GM23338 (cell line): ENCODE measurements around the gene SSH2. TPM values are rescaled to one million over a fixed set of nuclear protein-coding genes. Genes with fewer than 3 reads are reported as not detected.

Experiments used
- ATAC-seq: fragments of 200-7000 bp; cut with Tn5 transposase; 3 replicates; pipeline ENCODE4 v1.9.1; 2020
- DNase-seq: peaks from one replicate; pipeline ENCODE4 v3.0.0-alpha.2; 2015; ENCODE audit warnings: low spot score
- H2AFZ ChIP-seq: fragments of 200-600 bp; sonication (generic); 2 replicates; pipeline ENCODE4 v1.8.0; 2016; ENCODE audit warnings: antibody characterized with exemption, mild to moderate bottlenecking, moderate library complexity
- H3F3A ChIP-seq: fragments of 200-600 bp; sonication (generic); replicated peaks from 2 replicates; pipeline ENCODE4 v1.8.0; 2017; ENCODE audit warnings: antibody characterized with exemption, mixed run types, low read depth
- H3K27ac ChIP-seq: fragments of 200-600 bp; sonication (generic); 2 replicates; pipeline ENCODE4 v1.6.1; 2016; ENCODE audit warnings: low read depth
- H3K27me3 ChIP-seq: fragments of 200-600 bp; sonication (generic); 2 replicates; pipeline ENCODE4 v1.8.0; 2016; ENCODE audit warnings: mild to moderate bottlenecking, mixed run types, moderate library complexity; ENCODE audit not compliant: insufficient read depth
- H3K36me3 ChIP-seq: fragments of 200-600 bp; sonication (generic); 2 replicates; pipeline ENCODE4 v1.8.0; 2016; ENCODE audit warnings: mild to moderate bottlenecking; ENCODE audit not compliant: insufficient read depth
- H3K4me1 ChIP-seq: fragments of 200-600 bp; sonication (generic); 2 replicates; pipeline ENCODE4 v1.8.0; 2016; ENCODE audit warnings: mild to moderate bottlenecking, moderate library complexity; ENCODE audit not compliant: insufficient read depth
- H3K4me2 ChIP-seq: fragments of 200-600 bp; sonication (generic); 2 replicates; pipeline ENCODE4 v1.7.1; 2017; ENCODE audit warnings: mixed run types
- H3K4me3 ChIP-seq: fragments of 200-600 bp; sonication (generic); 2 replicates; pipeline ENCODE4 v1.6.1; 2016; ENCODE audit warnings: mixed run types
- H3K79me2 ChIP-seq: fragments of 200-600 bp; sonication (generic); replicated peaks from 2 replicates; pipeline ENCODE4 v1.8.0; 2017; ENCODE audit warnings: mild to moderate bottlenecking; ENCODE audit not compliant: insufficient read depth
- H3K9me2 ChIP-seq: fragments of 200-600 bp; sonication (generic); 2 replicates; pipeline ENCODE4 v1.8.0; 2017; ENCODE audit not compliant: insufficient read depth
- H4K20me1 ChIP-seq: fragments of 200-600 bp; sonication (generic); replicated peaks from 2 replicates; pipeline ENCODE4 v1.8.0; 2017; ENCODE audit warnings: mild to moderate bottlenecking; ENCODE audit not compliant: insufficient read depth
- H3K27ac Mint-ChIP-seq: 2 replicates; pipeline ENCODE4 v1.8.0; 2020; ENCODE audit warnings: inconsistent platforms, mild to moderate bottlenecking, moderate library complexity, mixed read lengths
- H3K27me3 Mint-ChIP-seq: 3 replicates; pipeline ENCODE4 v1.8.0; 2022; ENCODE audit warnings: low read depth, mild to moderate bottlenecking, moderate library complexity, mixed read lengths, inconsistent platforms; ENCODE audit not compliant: insufficient read depth, poor library complexity
- H3K36me3 Mint-ChIP-seq: 3 replicates; pipeline ENCODE4 v1.8.0; 2021; ENCODE audit warnings: low read depth, mild to moderate bottlenecking, inconsistent platforms, moderate library complexity, mixed read lengths
- H3K4me1 Mint-ChIP-seq: 3 replicates; pipeline ENCODE4 v1.8.0; 2020; ENCODE audit warnings: mild to moderate bottlenecking, inconsistent platforms, mixed read lengths
- H3K4me3 Mint-ChIP-seq: 3 replicates; pipeline ENCODE4 v1.8.0; 2021; ENCODE audit warnings: moderate library complexity, mild to moderate bottlenecking, inconsistent platforms, mixed read lengths
- H3K9me3 Mint-ChIP-seq: 3 replicates; pipeline ENCODE4 v1.8.0; 2020; ENCODE audit warnings: moderate library complexity, mild to moderate bottlenecking, inconsistent platforms, mixed read lengths
- CREB1 ChIP-seq: fragments of 250-450 bp; sonication (Bioruptor Pico); IDR thresholded peaks from 2 replicates; pipeline ENCODE4 v1.5.0; 2020; ENCODE audit warnings: low read depth, mild to moderate bottlenecking, moderate library complexity
- CTCF ChIP-seq, 2 experiments: fragments of 200-600 bp in 1 of 2; sonication (generic) in 1 of 2; conservative IDR thresholded peaks; 2 replicates each; pipeline versions ENCODE4 v1.5.1 to v1.6.1; 2016 to 2017; ENCODE audit warnings: antibody characterized with exemption in 2 of 2, low read depth in 2 of 2, mild to moderate bottlenecking in 2 of 2, moderate library complexity in 1 of 2
- EZH2 ChIP-seq: fragments of 200-600 bp; sonication (generic); IDR thresholded peaks from one replicate; pipeline ENCODE4 v1.8.0; 2017; ENCODE audit warnings: antibody characterized with exemption, mild to moderate bottlenecking, low read depth; ENCODE audit not compliant: unreplicated experiment
- EZH2phosphoT487 ChIP-seq: fragments of 200-600 bp; sonication (generic); IDR thresholded peaks from one replicate; pipeline ENCODE4 v1.8.1; 2018; ENCODE audit warnings: antibody characterized with exemption; ENCODE audit not compliant: unreplicated experiment
- JUNB ChIP-seq: IDR thresholded peaks from one replicate; pipeline ENCODE4 v1.6.1; 2016; ENCODE audit warnings: antibody characterized with exemption; ENCODE audit not compliant: unreplicated experiment
- NANOG ChIP-seq: IDR thresholded peaks from 2 replicates; pipeline ENCODE4 v1.6.1; 2016; ENCODE audit warnings: antibody characterized with exemption, borderline replicate concordance
- POLR2AphosphoS5 ChIP-seq: IDR thresholded peaks from 2 replicates; pipeline ENCODE4 v1.6.1; 2016; ENCODE audit warnings: antibody characterized with exemption, low read depth
- STAT1 ChIP-seq: IDR thresholded peaks from one replicate; pipeline ENCODE4 v1.6.1; 2016; ENCODE audit warnings: antibody characterized with exemption; ENCODE audit not compliant: unreplicated experiment
- ZNF114 ChIP-seq: fragments of 250-450 bp; sonication (Bioruptor Pico); IDR thresholded peaks from 2 replicates; pipeline ENCODE4 v1.5.0; 2020; ENCODE audit warnings: mild to moderate bottlenecking, moderate library complexity
- ZNF331 ChIP-seq: fragments of 250-450 bp; sonication (Bioruptor Pico); IDR thresholded peaks from 2 replicates; pipeline ENCODE4 v1.5.0; 2020; ENCODE audit warnings: low read depth, mild to moderate bottlenecking, moderate library complexity
- polyA plus RNA-seq: library from polyadenylated mRNA; unstranded; fragments of >200 nt; fragmentation: Nextera tagmentation; extraction: Ambion mirVana; gene quantifications from 2 replicates; pipeline ENCODE4 v1.2.1, GENCODE V29; 2016
- total RNA-seq: library from RNA; depleted of rRNA; stranded (reverse); fragments of >200 nt; shearing (Covaris generic); gene quantifications from 2 replicates; pipeline ENCODE4 v1.2.3, GENCODE V29; 2014
- TF ChIP-seq, protein P1 (sequence below): fragments of 250-450 bp; sonication (Bioruptor Pico); IDR thresholded peaks from 2 replicates; pipeline ENCODE4 v1.5.0; 2020; ENCODE audit warnings: mild to moderate bottlenecking, moderate library complexity
- TF ChIP-seq, protein P2 (sequence below): IDR thresholded peaks from one replicate; pipeline ENCODE4 v1.6.1; 2018; ENCODE audit warnings: antibody characterized with exemption; ENCODE audit not compliant: unreplicated experiment
- TF ChIP-seq, protein P3 (sequence below): IDR thresholded peaks from 2 replicates; pipeline ENCODE4 v1.6.1; 2016; ENCODE audit warnings: antibody characterized with exemption

Gene SSH2
- total and polyA plus RNA-seq, 2 experiments from 2014 or later = 9.9 to 12.1 TPM

DNA sequence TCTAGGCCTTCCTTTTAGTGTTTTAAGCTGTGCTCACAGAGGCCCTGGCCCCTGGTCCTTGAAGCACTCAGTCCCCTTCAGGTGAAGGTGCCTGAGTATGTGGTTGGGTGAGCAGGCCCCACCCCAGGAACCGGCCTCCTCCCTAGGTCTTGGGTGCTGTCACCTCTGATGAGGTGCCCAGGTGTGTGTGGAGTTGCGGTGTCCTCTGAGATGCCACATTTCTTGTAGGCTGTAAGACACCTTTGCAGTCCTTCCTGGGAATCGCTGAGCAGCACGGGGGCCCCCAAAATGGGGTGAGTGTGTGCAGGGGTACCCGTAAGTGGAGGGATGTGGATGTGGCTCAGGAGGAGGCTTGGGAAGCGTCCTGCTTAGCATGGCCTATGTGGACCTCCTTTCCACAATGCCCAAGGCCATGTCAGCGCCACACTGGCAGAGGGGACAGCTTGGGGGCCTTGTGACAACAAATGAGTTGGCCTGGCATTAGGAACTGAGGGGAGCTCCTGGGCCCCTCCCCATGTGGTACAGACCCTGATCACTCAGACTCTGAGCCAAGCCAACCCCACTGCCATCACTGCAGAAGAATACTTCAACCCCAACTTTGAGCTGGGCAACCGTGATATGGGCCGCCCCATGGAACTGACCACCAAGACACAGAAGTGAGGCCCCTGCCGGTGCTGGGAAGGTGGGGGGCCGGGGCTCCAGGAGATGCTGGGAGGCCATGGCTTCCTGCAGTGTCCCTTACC lies 318.5 kb downstream of the SSH2 start:
- Mint-ChIP-seq H3K4me3 (no peak overlapping the region), H3K27ac (no peak overlapping the region), H3K36me3 (peaks cover 4% of the 10 kb centered on the region; the same call in 2 of the 3 replicates), H3K4me1 (peaks cover 22% of the 10 kb centered on the region), H3K9me3 (no peaks in the 10 kb centered on the region; the same call in 2 of the 3 replicates), H3K27me3 (peaks cover 35% of the 10 kb centered on the region)
- no peaks in the 10 kb centered on the region for H3K9me2 ChIP-seq
- peaks cover 21% of the 10 kb centered on the region for H3K4me1 ChIP-seq
- DNase-seq = no peak
- no peak overlapping the region for H3K4me2 ChIP-seq
- no peak overlapping the region for H2AFZ ChIP-seq
- H3K4me3 ChIP-seq = no peak overlapping the region
- ATAC-seq = no peak
- peaks cover 12% of the 10 kb centered on the region; the same call in 1 of the 2 replicates for H4K20me1 ChIP-seq
- peaks cover 35% of the 10 kb centered on the region for H3K27me3 ChIP-seq
- H3K79me2 ChIP-seq = peaks cover 2% of the 10 kb centered on the region; the same call in 1 of the 2 replicates
- 0 out of 2 replicates have a peak, but pooled peaks cover 2% of the 10 kb centered on the region for H3F3A ChIP-seq
- H3K27ac ChIP-seq = no peak overlapping the region
- TF ChIP-seq ZNF331 (no peak), CTCF (conservative IDR thresholded peaks at IDR 0.05; ENCODE audit: low read depth in 2 of 2) (no peak), EZH2 (no peak), ZNF114 (CRISPR knock-in tag) (no peak), JUNB (no peak), EZH2phosphoT487 (no peak), POLR2AphosphoS5 (no peak), CREB1 (no peak), NANOG (no peak), STAT1 (no peak)
- TF ChIP-seq, protein P1, sequence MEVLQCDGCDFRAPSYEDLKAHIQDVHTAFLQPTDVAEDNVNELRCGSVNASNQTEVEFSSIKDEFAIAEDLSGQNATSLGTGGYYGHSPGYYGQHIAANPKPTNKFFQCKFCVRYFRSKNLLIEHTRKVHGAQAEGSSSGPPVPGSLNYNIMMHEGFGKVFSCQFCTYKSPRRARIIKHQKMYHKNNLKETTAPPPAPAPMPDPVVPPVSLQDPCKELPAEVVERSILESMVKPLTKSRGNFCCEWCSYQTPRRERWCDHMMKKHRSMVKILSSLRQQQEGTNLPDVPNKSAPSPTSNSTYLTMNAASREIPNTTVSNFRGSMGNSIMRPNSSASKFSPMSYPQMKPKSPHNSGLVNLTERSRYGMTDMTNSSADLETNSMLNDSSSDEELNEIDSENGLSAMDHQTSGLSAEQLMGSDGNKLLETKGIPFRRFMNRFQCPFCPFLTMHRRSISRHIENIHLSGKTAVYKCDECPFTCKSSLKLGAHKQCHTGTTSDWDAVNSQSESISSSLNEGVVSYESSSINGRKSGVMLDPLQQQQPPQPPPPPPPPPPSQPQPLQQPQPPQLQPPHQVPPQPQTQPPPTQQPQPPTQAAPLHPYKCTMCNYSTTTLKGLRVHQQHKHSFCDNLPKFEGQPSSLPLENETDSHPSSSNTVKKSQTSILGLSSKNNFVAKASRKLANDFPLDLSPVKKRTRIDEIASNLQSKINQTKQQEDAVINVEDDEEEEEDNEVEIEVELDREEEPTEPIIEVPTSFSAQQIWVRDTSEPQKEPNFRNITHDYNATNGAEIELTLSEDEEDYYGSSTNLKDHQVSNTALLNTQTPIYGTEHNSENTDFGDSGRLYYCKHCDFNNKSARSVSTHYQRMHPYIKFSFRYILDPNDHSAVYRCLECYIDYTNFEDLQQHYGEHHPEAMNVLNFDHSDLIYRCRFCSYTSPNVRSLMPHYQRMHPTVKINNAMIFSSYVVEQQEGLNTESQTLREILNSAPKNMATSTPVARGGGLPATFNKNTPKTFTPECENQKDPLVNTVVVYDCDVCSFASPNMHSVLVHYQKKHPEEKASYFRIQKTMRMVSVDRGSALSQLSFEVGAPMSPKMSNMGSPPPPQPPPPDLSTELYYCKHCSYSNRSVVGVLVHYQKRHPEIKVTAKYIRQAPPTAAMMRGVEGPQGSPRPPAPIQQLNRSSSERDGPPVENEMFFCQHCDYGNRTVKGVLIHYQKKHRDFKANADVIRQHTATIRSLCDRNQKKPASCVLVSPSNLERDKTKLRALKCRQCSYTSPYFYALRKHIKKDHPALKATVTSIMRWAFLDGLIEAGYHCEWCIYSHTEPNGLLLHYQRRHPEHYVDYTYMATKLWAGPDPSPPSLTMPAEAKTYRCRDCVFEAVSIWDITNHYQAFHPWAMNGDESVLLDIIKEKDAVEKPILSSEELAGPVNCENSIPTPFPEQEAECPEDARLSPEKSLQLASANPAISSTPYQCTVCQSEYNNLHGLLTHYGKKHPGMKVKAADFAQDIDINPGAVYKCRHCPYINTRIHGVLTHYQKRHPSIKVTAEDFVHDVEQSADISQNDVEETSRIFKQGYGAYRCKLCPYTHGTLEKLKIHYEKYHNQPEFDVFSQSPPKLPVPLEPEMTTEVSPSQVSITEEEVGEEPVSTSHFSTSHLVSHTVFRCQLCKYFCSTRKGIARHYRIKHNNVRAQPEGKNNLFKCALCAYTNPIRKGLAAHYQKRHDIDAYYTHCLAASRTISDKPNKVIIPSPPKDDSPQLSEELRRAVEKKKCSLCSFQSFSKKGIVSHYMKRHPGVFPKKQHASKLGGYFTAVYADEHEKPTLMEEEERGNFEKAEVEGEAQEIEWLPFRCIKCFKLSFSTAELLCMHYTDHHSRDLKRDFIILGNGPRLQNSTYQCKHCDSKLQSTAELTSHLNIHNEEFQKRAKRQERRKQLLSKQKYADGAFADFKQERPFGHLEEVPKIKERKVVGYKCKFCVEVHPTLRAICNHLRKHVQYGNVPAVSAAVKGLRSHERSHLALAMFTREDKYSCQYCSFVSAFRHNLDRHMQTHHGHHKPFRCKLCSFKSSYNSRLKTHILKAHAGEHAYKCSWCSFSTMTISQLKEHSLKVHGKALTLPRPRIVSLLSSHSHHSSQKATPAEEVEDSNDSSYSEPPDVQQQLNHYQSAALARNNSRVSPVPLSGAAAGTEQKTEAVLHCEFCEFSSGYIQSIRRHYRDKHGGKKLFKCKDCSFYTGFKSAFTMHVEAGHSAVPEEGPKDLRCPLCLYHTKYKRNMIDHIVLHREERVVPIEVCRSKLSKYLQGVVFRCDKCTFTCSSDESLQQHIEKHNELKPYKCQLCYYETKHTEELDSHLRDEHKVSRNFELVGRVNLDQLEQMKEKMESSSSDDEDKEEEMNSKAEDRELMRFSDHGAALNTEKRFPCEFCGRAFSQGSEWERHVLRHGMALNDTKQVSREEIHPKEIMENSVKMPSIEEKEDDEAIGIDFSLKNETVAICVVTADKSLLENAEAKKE (CRISPR knock-in tag) = no peak
- TF ChIP-seq, protein P2, sequence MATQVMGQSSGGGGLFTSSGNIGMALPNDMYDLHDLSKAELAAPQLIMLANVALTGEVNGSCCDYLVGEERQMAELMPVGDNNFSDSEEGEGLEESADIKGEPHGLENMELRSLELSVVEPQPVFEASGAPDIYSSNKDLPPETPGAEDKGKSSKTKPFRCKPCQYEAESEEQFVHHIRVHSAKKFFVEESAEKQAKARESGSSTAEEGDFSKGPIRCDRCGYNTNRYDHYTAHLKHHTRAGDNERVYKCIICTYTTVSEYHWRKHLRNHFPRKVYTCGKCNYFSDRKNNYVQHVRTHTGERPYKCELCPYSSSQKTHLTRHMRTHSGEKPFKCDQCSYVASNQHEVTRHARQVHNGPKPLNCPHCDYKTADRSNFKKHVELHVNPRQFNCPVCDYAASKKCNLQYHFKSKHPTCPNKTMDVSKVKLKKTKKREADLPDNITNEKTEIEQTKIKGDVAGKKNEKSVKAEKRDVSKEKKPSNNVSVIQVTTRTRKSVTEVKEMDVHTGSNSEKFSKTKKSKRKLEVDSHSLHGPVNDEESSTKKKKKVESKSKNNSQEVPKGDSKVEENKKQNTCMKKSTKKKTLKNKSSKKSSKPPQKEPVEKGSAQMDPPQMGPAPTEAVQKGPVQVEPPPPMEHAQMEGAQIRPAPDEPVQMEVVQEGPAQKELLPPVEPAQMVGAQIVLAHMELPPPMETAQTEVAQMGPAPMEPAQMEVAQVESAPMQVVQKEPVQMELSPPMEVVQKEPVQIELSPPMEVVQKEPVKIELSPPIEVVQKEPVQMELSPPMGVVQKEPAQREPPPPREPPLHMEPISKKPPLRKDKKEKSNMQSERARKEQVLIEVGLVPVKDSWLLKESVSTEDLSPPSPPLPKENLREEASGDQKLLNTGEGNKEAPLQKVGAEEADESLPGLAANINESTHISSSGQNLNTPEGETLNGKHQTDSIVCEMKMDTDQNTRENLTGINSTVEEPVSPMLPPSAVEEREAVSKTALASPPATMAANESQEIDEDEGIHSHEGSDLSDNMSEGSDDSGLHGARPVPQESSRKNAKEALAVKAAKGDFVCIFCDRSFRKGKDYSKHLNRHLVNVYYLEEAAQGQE = no peak
- TF ChIP-seq, protein P3, sequence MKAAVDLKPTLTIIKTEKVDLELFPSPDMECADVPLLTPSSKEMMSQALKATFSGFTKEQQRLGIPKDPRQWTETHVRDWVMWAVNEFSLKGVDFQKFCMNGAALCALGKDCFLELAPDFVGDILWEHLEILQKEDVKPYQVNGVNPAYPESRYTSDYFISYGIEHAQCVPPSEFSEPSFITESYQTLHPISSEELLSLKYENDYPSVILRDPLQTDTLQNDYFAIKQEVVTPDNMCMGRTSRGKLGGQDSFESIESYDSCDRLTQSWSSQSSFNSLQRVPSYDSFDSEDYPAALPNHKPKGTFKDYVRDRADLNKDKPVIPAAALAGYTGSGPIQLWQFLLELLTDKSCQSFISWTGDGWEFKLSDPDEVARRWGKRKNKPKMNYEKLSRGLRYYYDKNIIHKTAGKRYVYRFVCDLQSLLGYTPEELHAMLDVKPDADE = no peak
- H3K36me3 ChIP-seq = no peaks in the 10 kb centered on the region; the same call in 1 of the 2 replicates
